HEK293T (cell line): ENCODE measurements around the gene MBOAT2.

Experiments used
- CTCF ChIA-PET: fragments of 350-600 bp; formaldehyde crosslinking; extraction: SDS; loops from one replicate; lab custom pipeline; 2021; ENCODE audit warnings: antibody characterized with exemption, inconsistent platforms; lab: Yijun Ruan, JAX
- POLR2A ChIA-PET: fragments of 350-600 bp; formaldehyde crosslinking; extraction: SDS; loops from one replicate; lab custom pipeline; 2020; ENCODE audit warnings: antibody characterized with exemption, inconsistent platforms; lab: Yijun Ruan, JAX
- DNase-seq: peaks from one replicate; pipeline ENCODE4 v3.0.0; 2012; ENCODE audit warnings: mixed read lengths; ENCODE audit errors: extremely low spot score
- ARNT ChIP-seq: fragments of 450-650 bp; IDR thresholded peaks from 2 replicates; pipeline ENCODE4 v1.6.1; 2017; ENCODE audit warnings: mild to moderate bottlenecking
- BHLHE40 ChIP-seq: fragments of 450-650 bp; IDR thresholded peaks from 2 replicates; pipeline ENCODE4 v1.6.1; 2016; ENCODE audit warnings: mild to moderate bottlenecking, moderate library complexity, borderline replicate concordance
- CTBP1 ChIP-seq: fragments of 450-650 bp; IDR thresholded peaks from 2 replicates; pipeline ENCODE4 v1.6.1; 2016; ENCODE audit warnings: borderline replicate concordance
- ELF4 ChIP-seq: fragments of 450-650 bp; IDR thresholded peaks from 2 replicates; pipeline ENCODE4 v1.6.1; 2017; ENCODE audit warnings: antibody characterized with exemption
- FOXA1 ChIP-seq: fragments of 450-650 bp; IDR thresholded peaks from 2 replicates; pipeline ENCODE4 v1.6.1; 2016; ENCODE audit warnings: mild to moderate bottlenecking
- FOXK2 ChIP-seq: fragments of 450-650 bp; IDR thresholded peaks from 2 replicates; pipeline ENCODE4 v1.6.1; 2016; ENCODE audit warnings: mild to moderate bottlenecking
- FOXM1 ChIP-seq: fragments of 450-650 bp; IDR thresholded peaks from 2 replicates; pipeline ENCODE4 v1.6.1; 2017; ENCODE audit warnings: mild to moderate bottlenecking, borderline replicate concordance
- HDGF ChIP-seq: fragments of 450-650 bp; IDR thresholded peaks from 2 replicates; pipeline ENCODE4 v1.6.1; 2017; ENCODE audit warnings: antibody characterized with exemption, borderline replicate concordance
- L3MBTL2 ChIP-seq: fragments of 450-650 bp; conservative IDR thresholded peaks from 2 replicates; pipeline ENCODE4 v1.6.1; 2016; ENCODE audit warnings: mild to moderate bottlenecking
- LEF1 ChIP-seq: fragments of 450-650 bp; IDR thresholded peaks from 2 replicates; pipeline ENCODE4 v1.6.1; 2017; ENCODE audit warnings: mild to moderate bottlenecking, borderline replicate concordance
- NFRKB ChIP-seq: fragments of 450-650 bp; IDR thresholded peaks from 2 replicates; pipeline ENCODE4 v1.6.1; 2016; ENCODE audit warnings: mild to moderate bottlenecking, moderate library complexity
- PKNOX1 ChIP-seq: fragments of 450-650 bp; IDR thresholded peaks from 2 replicates; pipeline ENCODE4 v1.6.1; 2016
- SP1 ChIP-seq: fragments of 450-650 bp; IDR thresholded peaks from 2 replicates; pipeline ENCODE4 v1.6.1; 2017
- SUZ12 ChIP-seq: fragments of 450-650 bp; IDR thresholded peaks from 2 replicates; pipeline ENCODE4 v1.6.1; 2016; ENCODE audit warnings: mild to moderate bottlenecking
- TARDBP ChIP-seq: fragments of 450-650 bp; IDR thresholded peaks from 2 replicates; pipeline ENCODE4 v1.6.1; 2016
- ZNF384 ChIP-seq: fragments of 450-650 bp; IDR thresholded peaks from 2 replicates; pipeline ENCODE4 v1.6.1; 2016

The MBOAT2 gene

DNA sequence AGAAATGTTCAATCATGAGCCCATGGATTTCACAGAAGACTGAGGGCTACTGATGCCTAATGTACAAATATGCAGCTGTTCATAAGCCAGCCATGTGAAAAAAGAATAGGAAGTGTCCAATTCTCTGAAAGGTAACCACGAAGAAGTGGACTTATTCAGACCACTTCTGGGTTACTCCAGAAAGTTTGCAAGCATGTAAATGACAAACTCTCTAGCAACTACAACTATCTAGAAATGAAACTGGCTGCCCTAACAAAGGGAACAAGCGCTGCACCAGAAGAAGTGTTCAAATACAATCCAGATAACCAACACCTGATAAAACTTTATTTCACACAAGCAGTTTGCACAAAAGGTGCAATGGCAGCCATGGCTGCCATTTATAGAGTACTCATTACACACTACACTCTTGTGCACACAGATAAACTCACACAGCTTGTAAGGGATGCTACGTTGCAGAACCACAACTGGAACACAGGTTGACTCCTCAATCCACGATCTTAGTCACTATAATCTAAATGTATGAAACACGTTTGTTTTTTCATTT, 13.9 kb downstream of the MBOAT2 start:
- CTCF ChIA-PET: interaction anchor here (0.6 kb wide), 1 partner anchor 26 kb away, joined by 4 read pairs; no protein-coding TSS in a partner anchor
- TF ChIP-seq CTBP1 (no peak), ZNF384 (no peak)
- POLR2A ChIA-PET: no interaction called here
- no peak for DNase-seq

DNA sequence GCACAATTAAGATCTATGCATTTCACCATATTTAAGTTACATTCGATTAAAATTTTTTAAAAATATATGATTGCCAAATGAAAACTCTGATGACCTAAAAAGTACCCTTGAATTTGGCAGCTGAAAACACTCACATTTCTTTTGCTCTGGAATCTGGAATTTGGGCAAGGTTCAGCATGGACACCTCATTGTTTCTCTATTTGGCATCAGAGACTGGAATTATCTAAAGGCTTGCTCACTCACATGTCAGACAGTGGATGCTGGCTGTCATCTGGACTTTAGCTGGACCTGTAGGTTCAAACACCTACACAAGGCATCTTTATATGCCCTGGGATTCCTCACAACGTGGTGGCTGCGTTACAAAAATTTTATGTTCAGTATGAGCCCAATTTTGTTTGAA, 16.1 kb downstream of the MBOAT2 start:
- POLR2A ChIA-PET: no interaction called here
- CTCF ChIA-PET: no interaction called here
- TF ChIP-seq ARNT (no peak), HDGF (no peak), TARDBP (no peak), L3MBTL2 (no peak)
- DNase-seq: no peak

- no peak for DNase-seq
Observed at GRCh38 chr2:8986327-8986976, 17.0 kb downstream of the MBOAT2 start.

DNA sequence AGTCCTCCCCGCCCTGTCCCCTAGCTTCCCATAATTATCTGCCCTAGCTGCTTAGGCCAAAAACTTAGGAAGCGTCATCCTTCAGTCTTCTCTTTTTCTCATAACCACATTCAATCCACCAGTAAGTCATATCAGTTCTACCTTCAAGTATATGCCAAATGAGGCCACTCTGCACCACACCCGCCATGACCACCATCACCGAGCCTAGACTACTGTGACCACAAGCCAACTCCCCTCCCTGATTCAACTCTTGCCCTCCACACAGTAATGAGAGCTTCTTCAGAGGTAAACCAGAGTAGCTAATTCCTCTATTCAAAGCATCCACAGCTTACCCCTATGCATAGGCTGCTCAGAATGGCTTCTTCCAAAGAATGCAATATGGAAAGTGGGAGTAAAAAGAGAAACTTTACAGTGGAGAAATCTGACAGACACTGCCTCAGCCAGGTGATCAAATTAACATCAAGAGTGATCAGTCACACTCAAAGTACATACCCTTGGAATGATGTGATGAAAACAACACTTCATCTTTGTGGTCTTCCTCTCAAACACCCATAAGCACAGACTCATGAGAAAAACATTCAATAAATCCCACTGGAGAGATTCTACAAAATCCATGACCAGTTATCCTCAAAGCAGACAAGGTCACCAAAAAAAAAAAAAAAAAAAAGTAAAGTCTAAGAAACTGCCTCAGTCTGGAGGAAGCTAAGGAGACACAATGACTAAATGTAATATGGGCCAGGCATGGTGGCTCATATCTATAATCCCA, 17.7 kb downstream of the MBOAT2 start:
- POLR2A ChIA-PET: no interaction called here
- no peak for DNase-seq
- TF ChIP-seq NFRKB (no peak), ELF4 (no peak), LEF1 (no peak), FOXA1 (no peak), PKNOX1 (no peak), HDGF (no peak), ARNT (no peak)
- CTCF ChIA-PET: interaction anchor here (0.7 to 0.9 kb wide), 2 partner anchors 114 to 132 kb away, joined by 3 to 4 read pairs; no protein-coding TSS in a partner anchor

More at GRCh38 chr2:8986327-8986976, 17.0 kb downstream of the MBOAT2 start:
- ChIA-PET POLR2A (no interaction called here), CTCF (interaction anchor here (0.9 kb wide), 1 partner anchor 114 kb away, joined by 4 read pairs; no protein-coding TSS in a partner anchor)
- no peak for TF ChIP-seq FOXA1
- TF ChIP-seq ELF4: no peak
- no peak for TF ChIP-seq SUZ12
- no peak for TF ChIP-seq FOXM1
- TF ChIP-seq L3MBTL2: no peak
- TF ChIP-seq CTBP1: no peak
- no peak for TF ChIP-seq NFRKB
- TF ChIP-seq LEF1: no peak
- TF ChIP-seq BHLHE40: no peak
- TF ChIP-seq SP1: no peak
- no peak for TF ChIP-seq ARNT
- no peak for TF ChIP-seq TARDBP
- TF ChIP-seq FOXK2: no peak
- TF ChIP-seq HDGF: no peak
- TF ChIP-seq PKNOX1: no peak

- TF ChIP-seq ZNF384: no peak
- no peak for TF ChIP-seq FOXK2
- TF ChIP-seq NFRKB: no peak
- TF ChIP-seq ARNT: no peak
- no peak for TF ChIP-seq L3MBTL2
- no peak for TF ChIP-seq ELF4
- no peak for TF ChIP-seq BHLHE40
- no peak for TF ChIP-seq FOXA1
- no peak for TF ChIP-seq SUZ12
- TF ChIP-seq PKNOX1: no peak
- no peak for TF ChIP-seq SP1
- no peak for TF ChIP-seq CTBP1
- TF ChIP-seq LEF1: no peak
- no peak for TF ChIP-seq HDGF
- TF ChIP-seq FOXM1: no peak
- CTCF ChIA-PET: no interaction called here
- DNase-seq: no peak
- POLR2A ChIA-PET: no interaction called here
Observed at GRCh38 chr2:8984855-8985254, 18.6 kb downstream of the MBOAT2 start.

GRCh38 chr2:8984157-8984556, 19.3 kb downstream of the MBOAT2 start:
- TF ChIP-seq ARNT: no peak
- TF ChIP-seq FOXK2: no peak
- TF ChIP-seq L3MBTL2: no peak
- TF ChIP-seq CTBP1: no peak
- TF ChIP-seq FOXM1: no peak
- TF ChIP-seq SUZ12: no peak
- TF ChIP-seq FOXA1: no peak
- no peak for TF ChIP-seq NFRKB
- TF ChIP-seq HDGF: no peak
- no peak for TF ChIP-seq ZNF384
- TF ChIP-seq TARDBP: no peak
- TF ChIP-seq LEF1: no peak
- TF ChIP-seq SP1: no peak
- TF ChIP-seq BHLHE40: no peak
- no peak for TF ChIP-seq ELF4
- TF ChIP-seq PKNOX1: no peak
- POLR2A ChIA-PET: no interaction called here
- DNase-seq: no peak
- CTCF ChIA-PET: no interaction called here
